Measurements from ENCODE around the gene STK11. TPM values are rescaled to one million over a fixed set of nuclear protein-coding genes. Genes with fewer than 3 reads are reported as not detected.

The STK11 gene
- total RNA-seq, 1 experiment from 2014 or later = 56.7 TPM

GRCh38 chr19:1231729-1232637, 26.4 kb downstream of the STK11 start:
- peaks cover 4% of the 10 kb centered on the region; the same call in 1 of the 2 replicates for H3K4me1 ChIP-seq
- intact Hi-C loops (cut with micrococcal nuclease; ENCODE audit: unreplicated experiment) = no loop called here
- Mint-ChIP-seq H3K9me3 (ENCODE audit: unreplicated experiment) (no peaks in the 10 kb centered on the region), H3K27ac (ENCODE audit: unreplicated experiment) (peak overlapping the region; percentile 37), H3K4me1 (ENCODE audit: low read depth, unreplicated experiment) (no peaks in the 10 kb centered on the region), H3K4me3 (ENCODE audit: unreplicated experiment) (no peak overlapping the region), H3K27me3 (ENCODE audit: insufficient read depth, unreplicated experiment) (no peaks in the 10 kb centered on the region), H3K36me3 (ENCODE audit: insufficient read depth, unreplicated experiment) (peaks cover 21% of the 10 kb centered on the region)
- H3K36me3 ChIP-seq (ENCODE audit: control insufficient read depth, insufficient read depth, low read length) = no peaks in the 10 kb centered on the region
- POLR2A ChIA-PET = no interaction called here
- BruUV-seq (replicated peaks) = no TSS peak
- H3K9me3 ChIP-seq = no peaks in the 10 kb centered on the region
- no peak for TF ChIP-seq CTCF (IDR thresholded peaks at IDR 0.05; ENCODE audit: insufficient read depth in 1 of 2, low read depth in 1 of 2, low read length in 1 of 2, severe bottlenecking in 1 of 2, unreplicated experiment in 1 of 2)
- CTCF ChIA-PET = interaction anchor here (0.6 kb wide), 1 partner anchor 118 kb away, joined by 3 read pairs; no protein-coding TSS in a partner anchor
- H3K27me3 ChIP-seq (replicated peaks; ENCODE audit: control insufficient read depth, insufficient read depth, low read length) = no peaks in the 10 kb centered on the region
- no peak overlapping the region for H3K4me3 ChIP-seq (ENCODE audit: low read depth, low read length)
- DNase-seq = no peak

- H3K9me3 ChIP-seq = no peaks in the 10 kb centered on the region
- H3K4me1 Mint-ChIP-seq (ENCODE audit: low read depth, unreplicated experiment) = no peaks in the 10 kb centered on the region
- CTCF ChIA-PET = no interaction called here
- intact Hi-C loops (cut with micrococcal nuclease; ENCODE audit: unreplicated experiment) = no loop called here
- no TSS peak for BruUV-seq (replicated peaks)
- no peak overlapping the region for H3K4me3 ChIP-seq (ENCODE audit: low read depth, low read length)
- H3K9me3 Mint-ChIP-seq (ENCODE audit: unreplicated experiment) = no peaks in the 10 kb centered on the region
- H3K27me3 ChIP-seq (replicated peaks; ENCODE audit: control insufficient read depth, insufficient read depth, low read length) = no peaks in the 10 kb centered on the region
- peaks cover 17% of the 10 kb centered on the region for H3K36me3 Mint-ChIP-seq (ENCODE audit: insufficient read depth, unreplicated experiment)
- peak overlapping the region; percentile 37 for H3K27ac Mint-ChIP-seq (ENCODE audit: unreplicated experiment)
- H3K36me3 ChIP-seq (ENCODE audit: control insufficient read depth, insufficient read depth, low read length) = no peaks in the 10 kb centered on the region
- no peaks in the 10 kb centered on the region for H3K27me3 Mint-ChIP-seq (ENCODE audit: insufficient read depth, unreplicated experiment)
- H3K4me3 Mint-ChIP-seq (ENCODE audit: unreplicated experiment) = no peak overlapping the region
- H3K4me1 ChIP-seq = peaks cover 4% of the 10 kb centered on the region; the same call in 1 of the 2 replicates
- no peak for TF ChIP-seq CTCF (IDR thresholded peaks at IDR 0.05; ENCODE audit: insufficient read depth in 1 of 2, low read depth in 1 of 2, low read length in 1 of 2, severe bottlenecking in 1 of 2, unreplicated experiment in 1 of 2)
- POLR2A ChIA-PET = no interaction called here
- DNase-seq = no peak
Measured at GRCh38 chr19:1232652-1233072, 27.1 kb downstream of the STK11 start.

GRCh38 chr19:1233115-1233667, 27.6 kb downstream of the STK11 start:
- H3K36me3 ChIP-seq (ENCODE audit: control insufficient read depth, insufficient read depth, low read length) = no peaks in the 10 kb centered on the region
- Mint-ChIP-seq H3K4me1 (ENCODE audit: low read depth, unreplicated experiment) (no peaks in the 10 kb centered on the region), H3K4me3 (ENCODE audit: unreplicated experiment) (no peak overlapping the region), H3K9me3 (ENCODE audit: unreplicated experiment) (no peaks in the 10 kb centered on the region), H3K36me3 (ENCODE audit: insufficient read depth, unreplicated experiment) (peaks cover 16% of the 10 kb centered on the region), H3K27me3 (ENCODE audit: insufficient read depth, unreplicated experiment) (no peaks in the 10 kb centered on the region), H3K27ac (ENCODE audit: unreplicated experiment) (no peak overlapping the region)
- CTCF ChIA-PET = no interaction called here
- POLR2A ChIA-PET = no interaction called here
- H3K27me3 ChIP-seq (replicated peaks; ENCODE audit: control insufficient read depth, insufficient read depth, low read length) = no peaks in the 10 kb centered on the region
- intact Hi-C loops (cut with micrococcal nuclease; ENCODE audit: unreplicated experiment) = no loop called here
- no peaks in the 10 kb centered on the region for H3K9me3 ChIP-seq
- no peak for DNase-seq
- BruUV-seq (replicated peaks) = no TSS peak
- TF ChIP-seq CTCF (IDR thresholded peaks at IDR 0.05; ENCODE audit: insufficient read depth in 1 of 2, low read depth in 1 of 2, low read length in 1 of 2, severe bottlenecking in 1 of 2, unreplicated experiment in 1 of 2) = no peak
- H3K4me3 ChIP-seq (ENCODE audit: low read depth, low read length) = no peak overlapping the region
- peaks cover 4% of the 10 kb centered on the region; the same call in 1 of the 2 replicates for H3K4me1 ChIP-seq
